DMS53 (cell line): ENCODE results near the gene GABRG3.
A peak's percentile ranks its signal among the peaks of the same experiment; 100 is the strongest.

Source experiments
- DNase-seq: peaks from one replicate; lab custom pipeline; 2025; lab: John Stamatoyannopoulos, UW

The GABRG3 gene

DNA sequence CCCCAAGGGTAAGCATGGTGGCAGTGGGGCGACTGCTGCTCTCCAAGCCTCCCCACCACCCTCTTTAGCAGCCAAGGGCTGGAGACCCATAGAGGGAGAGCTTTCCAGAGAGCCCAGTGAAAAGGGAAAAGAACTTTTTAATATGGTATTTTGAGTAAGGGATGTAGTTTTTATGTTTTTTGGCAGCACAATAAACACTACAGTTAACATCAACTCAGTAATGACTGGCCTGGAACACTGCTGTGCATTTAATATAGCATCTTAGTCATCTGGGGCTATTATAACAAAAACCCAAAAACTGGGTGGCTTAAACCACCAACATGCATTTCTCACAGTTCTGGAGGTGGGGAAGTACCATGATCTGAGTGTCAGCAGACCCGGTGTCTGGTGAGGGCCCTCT, 495.8 kb downstream of the GABRG3 start:
- DNase-seq: no peak

DNA sequence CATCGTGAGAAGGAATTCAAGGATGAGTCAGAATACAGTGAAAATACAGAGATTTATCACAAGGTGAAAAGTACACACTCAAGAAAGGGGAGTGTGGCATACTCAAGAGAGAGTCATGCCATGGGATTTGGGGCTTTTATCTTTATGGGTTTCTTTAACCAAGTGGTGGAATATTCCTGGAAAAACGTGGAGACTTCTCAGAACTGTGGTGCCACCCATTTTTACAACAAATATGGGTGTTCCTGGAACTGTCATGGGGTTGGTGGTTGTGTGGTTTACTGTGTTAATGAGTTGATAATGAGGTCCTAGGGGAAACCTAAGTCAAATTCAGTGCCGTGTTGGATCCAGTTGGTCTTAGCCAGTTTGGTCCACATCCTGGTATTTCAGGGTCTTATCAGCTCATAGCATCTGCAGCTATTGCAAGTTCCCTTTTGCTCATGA, 497.2 kb downstream of the GABRG3 start:
- no peak for DNase-seq

DNA sequence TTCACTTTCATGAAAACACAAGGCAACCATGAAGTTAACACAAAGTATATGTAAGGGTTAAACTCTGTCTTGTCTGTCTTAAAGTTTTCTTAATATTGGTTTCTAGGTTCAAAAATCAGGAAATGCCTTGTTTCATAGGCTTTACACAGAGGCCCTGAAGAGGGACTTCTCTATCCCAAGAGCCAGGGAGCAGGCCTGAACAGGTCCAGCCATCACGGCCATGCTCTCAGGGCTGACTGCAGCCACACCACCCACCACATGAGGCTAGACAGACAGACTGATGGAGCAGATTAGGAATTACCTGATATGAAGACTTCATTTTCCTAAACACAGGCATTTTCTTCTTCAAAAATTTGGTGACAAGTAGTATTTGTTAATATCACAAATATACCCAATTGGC, 502.9 kb downstream of the GABRG3 start:
- no peak for DNase-seq

DNA sequence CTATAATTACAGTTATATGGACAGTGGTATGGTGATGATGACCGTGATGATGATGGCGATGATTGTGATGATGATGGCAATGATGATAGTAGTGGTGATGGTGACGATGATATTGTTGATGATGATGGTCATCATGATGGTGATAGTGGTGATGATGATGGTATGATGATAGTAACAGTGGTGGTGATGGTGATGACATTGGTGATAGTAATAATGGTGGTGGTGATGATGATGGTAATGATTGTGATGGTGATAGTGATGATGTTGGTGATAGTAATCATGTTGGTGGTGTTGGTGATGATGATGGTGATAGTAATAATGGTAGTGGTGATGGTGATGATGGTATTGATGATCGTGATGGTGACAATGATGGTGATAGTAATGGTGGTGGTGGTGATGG, 504.4 kb downstream of the GABRG3 start:
- no peak for DNase-seq

DNA sequence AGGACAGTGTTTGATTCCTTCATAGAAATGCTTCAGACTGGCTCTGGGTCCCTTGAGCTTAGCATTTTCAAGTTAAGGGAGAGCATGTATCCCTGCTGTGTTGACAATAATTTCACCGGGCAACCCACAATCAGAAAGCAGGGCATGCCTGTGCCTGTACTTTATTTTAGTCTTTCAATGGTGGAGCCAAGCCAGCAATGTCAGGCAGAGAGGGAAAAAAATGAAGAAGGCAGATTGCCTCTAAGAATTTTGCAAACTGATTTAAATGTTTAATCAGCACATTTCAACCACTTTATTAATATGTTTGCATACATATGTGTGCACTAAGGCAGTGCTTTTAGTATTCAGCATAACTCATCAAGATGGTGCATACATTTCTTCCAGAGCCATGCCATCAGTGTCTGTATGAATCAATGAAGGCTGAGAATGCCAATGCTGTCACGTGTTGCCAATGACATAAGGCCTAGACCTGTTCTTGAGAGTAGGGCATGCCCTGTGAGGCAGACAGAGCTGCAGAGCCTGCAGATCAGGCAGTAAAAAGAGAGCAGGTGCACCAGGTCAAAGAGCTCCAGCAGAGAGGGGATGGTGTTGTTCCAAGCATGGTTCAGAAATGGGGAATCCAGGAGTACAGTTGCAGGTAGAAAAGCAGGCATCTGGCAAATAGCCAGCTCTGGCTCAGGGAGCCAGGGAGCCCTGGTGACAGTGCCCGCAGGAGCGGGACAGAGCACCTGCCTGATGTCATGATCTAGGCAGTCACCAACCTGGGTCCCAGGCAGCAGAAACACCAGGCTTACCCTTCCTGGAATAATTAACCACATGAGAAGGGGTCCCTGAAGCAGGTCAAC, 508.5 kb downstream of the GABRG3 start:
- peak; percentile 57 for DNase-seq

DNA sequence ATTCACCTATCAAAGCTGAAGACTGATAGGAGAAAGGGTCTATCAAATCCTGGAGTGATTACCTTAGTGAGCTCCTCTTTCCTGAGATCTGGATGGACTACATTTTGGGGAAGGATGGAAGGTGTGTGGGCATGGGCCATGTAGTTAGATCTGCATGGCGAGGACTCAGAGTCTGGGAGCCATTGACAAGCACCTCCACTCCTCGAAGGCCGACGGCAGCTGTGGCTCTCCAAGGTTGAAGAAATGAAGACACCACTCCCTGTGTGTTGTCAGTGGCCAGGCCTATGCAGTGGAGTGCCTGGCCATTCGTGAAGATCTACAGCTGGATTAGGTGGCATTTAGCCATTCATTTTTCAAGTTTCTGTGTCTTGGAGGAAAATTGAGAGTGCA, 509.2 kb downstream of the GABRG3 start:
- no peak for DNase-seq

DNA sequence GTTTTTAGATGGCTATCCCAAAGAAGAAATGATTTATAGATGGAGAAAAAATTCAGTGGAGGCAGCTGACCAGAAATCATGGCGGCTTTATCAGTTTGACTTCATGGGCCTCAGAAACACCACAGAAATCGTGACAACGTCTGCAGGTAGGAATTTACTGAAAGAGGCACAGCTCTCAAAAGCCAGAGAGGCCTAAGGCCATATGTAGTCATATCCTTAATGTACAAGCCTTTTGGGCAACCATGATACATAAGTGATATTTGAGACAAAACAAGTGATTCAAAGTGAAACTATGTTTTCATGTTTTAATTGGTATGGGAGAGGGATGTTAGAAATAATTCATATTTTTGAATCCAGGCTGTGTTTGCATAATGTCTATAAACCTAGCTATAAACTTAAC, 509.7 kb downstream of the GABRG3 start:
- DNase-seq: no peak

DNA sequence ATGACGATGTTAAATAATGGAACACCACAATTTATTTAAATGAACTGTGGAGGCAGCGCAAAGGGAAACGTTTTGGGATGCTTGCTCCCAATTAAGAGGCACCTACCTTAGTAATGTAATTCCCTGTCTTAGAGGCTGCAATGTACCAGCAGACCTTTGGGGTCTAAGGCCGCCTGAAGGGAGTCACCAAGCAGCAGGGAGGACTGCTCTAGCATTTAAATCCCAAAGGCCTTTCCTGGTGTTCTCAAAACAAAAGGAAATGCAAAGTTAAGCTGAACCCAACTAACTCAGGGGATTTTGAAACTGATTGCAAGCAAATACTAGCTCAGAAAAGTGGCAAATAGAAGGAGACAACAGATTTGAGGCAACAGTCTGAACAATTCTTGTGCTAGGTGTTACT, 510.8 kb downstream of the GABRG3 start:
- no peak for DNase-seq

DNA sequence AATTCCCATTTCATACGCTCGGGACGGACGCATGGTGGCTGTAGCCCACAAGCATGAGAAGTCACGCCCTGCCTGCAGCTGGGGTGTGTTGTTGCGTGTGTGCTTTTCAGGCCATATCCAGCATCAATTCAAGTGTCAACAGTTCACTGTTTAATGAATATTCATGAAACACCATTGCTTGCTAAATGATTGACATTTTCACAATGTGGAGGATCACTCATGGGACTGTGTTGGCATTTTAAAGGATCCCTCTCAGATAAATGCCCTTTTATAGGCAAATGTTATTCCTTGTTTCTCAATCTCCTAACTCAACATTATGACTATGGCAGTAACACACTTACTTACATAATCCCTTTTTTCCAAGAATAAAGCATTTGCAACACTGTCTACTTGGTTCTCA, 511.3 kb downstream of the GABRG3 start:
- DNase-seq: no peak

DNA sequence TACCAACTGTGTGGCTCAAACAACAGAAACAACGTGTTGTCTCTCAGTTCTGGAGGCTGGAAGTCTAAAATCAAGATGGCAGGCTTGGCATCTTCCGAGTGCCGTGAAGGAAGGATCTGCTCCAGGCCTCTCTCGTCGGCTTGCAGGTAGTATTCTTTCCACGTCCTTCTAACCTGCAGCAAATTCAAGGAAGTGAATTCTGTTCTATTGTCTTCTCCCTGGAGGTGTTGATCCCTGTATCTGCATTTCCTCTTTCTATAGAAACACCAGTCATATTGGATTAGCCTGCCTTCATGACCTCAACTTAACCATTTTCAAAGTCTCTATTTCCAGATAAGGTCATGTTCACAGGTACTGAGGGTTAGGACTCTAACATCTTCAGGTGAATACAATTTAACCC, 512.1 kb downstream of the GABRG3 start:
- DNase-seq: no peak

DNA sequence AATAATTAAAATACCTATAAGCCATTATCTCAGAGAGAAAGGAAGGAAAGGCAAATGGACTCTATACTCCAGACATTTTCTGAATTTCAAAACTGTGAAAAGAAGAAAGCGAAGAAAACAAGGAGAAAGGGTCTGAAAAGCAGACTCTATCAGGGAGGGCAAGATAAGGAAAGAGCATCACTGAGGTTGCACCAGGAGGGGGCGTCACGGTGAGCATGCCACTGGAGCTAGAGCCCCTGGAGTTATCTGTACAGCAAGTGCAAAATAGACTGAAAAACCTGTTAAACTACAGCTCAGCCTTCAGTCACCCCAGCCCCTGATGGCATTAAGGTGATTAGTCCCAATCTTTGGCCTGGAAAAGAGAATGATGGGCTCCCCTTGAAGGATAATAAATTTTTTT, 514.3 kb downstream of the GABRG3 start:
- peak; percentile 8 for DNase-seq

DNA sequence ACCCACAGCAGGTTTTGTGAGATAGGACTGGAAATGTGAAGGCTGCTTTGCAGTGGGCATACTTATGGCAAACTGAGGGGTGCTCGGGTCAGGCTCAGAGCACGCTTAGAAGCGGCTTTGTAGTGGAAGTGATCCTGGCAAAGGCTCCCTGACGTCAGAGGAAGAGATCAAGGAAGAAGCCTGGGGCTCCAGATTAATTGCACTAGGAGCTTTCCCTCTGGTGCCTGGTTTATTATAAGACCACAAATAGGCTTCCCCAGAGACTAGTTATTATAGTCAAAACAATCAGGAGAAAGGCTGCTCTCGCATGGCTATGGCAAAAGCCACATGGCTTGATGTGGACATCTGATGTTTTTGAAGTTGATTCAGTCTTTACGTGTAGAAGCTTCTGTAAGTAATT, 515.1 kb downstream of the GABRG3 start:
- DNase-seq: no peak

DNA sequence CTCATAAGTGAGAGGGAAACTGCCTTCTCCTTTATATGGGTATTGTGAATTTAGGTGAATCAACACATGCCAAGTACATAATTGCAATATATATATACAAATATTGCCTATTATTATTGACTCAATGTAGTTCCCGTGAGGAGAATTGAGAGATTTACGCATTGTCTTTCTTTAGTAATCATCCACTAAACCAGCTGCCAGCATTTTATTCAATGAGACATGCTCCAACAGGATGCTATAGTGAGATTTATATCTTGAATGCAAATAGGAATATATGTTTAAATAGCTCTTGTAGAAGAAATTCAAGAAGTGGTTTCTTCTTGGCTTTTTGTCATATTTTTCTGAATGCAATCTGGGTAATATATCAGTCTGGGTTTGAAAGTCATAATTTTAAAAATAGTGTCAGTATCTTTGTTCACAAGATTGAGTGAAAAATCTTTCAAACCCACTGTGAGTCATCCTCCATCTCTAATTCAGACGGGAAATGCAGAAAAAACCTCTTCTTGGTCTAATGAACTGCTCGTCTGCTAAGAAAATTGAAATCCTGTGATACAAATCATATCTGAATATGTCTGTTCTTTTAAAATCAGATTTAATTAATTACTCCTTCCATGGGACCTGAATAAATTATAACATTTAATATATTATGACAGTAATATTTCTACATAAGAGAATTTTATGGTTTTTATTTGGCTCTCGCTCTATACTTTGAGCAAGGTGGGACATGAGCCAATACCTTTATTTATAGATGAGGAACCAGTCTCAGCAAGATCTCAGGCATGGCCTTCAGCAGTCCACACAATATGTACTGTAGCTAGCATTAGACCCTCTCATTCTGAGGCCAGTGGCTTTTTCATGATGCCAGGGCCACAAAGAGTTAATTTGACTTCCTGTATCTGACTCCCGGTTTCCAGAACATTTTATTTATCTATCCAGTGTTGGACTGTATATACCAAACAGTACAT, 516.0 kb downstream of the GABRG3 start:
- no peak for DNase-seq

DNA sequence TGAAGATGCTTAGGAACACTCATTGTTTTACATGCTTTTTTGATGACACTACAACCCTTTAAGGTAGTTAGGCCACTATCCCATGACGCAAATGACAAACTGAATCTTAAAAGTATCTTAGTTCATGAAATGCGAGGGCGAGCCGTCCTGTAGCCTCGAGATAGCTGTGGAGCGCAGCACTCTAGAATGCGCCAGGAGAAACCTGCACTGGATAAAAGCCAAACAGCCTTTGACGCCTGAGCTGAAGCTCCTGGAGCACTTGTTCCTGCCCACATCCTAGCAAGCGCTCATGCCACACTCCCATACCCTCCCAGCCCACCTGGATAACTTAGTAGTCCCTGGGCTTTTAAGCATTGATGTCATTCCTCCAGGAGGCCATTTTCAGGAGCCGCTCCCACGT, 516.9 kb downstream of the GABRG3 start:
- DNase-seq: no peak

DNA sequence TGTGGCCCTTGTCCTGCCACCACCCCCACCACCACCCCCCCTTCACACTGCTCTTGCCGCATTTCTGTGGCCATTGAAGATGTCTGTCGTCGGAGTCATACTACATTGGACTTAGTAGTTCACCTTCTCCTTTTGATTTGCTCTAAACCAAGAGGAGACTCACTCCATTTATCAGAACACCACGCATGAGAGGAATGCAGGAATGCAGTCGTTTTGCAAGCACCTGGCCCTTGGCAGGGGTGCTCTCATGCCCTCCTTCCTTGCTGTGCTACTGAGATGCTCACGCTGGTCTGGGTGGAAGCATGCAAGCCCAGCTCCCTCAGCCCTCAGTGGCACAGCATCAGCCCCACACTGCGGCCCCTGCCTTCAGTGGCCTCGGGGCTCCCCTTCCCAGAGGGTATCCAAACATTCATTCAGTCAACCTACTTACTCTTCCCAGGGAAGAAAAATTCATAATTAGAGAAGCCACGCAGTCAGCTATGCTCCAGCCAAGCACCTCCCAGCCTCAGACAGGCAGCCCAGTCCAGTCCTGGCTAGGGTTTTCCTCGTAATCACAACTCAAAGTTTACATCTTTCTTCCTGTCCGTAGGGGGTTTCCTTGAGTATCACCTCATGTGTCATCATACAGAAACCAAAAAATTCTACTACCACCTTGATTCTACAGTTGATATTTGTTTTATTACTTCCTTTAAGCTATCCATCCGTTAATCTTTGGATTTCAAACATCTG, 520.0 kb downstream of the GABRG3 start:
- no peak for DNase-seq

DNA sequence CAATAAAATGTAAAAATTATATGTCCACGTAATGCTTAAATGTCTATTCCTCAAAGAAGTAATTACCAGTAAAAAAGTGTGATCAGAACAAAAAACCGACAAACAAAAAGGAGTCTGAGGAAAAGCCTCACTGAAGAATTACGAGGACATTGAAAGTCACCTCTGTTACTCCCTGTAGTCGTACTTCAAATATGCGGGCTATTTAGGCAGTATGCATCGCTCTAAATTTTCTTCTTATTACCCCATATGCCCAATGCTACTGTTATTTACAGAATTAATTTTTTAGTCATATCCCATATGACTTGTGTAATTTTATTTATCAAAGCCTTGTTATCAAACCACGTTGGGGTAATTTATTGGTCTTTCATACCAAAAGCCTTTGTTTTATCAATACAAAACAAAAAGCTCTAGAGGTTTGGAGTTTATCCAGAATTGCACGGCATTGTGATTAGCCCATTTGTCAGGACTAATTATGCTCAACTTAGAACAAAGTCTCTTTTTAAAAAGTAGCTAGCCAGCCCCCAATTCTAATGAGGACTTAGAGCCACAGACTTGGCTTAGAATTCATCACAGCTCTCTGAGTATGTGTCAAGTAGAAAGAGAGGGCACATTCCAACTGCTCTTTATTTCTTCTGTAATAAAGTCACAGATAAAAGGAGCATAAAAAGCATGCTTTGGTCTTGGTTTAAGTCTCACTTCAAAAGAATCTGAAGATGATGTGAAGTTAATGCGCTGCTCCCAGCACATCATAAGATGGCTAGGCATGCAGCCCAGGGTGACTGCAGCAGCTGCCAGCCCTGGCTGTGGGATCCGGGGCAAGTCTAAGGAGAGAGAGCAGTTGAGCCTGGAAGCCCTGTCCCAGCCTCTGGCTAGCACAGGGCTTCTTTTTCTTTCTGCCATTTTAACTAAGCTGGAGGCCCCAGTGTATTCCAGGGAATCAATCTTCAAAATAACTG, 521.0 kb downstream of the GABRG3 start:
- DNase-seq: no peak

DNA sequence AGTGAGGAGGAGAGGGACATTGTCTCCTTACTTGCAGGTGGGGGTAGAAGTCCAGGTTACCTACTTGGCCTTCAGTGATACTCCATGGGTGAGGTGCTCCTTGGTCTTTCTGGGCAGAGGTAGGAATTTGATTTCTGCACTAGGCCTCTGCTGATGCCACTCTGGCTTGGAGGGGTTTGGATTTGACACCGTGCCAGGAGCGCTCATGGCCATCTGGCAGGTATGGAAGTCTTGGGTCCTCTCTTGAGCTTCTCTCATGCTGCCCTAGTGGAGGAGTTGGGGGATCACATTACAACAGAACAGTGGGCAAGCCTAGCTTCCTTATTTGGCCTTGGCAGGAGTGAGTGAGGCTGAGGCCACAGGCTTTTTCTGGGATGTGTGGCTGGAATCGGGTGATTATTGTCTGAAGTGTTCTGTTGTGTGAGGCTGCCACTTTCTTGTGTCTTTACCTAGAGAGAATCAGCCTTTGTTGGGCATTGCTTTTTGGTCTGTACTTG, 525.0 kb downstream of the GABRG3 start:
- DNase-seq: peak; percentile 19

DNA sequence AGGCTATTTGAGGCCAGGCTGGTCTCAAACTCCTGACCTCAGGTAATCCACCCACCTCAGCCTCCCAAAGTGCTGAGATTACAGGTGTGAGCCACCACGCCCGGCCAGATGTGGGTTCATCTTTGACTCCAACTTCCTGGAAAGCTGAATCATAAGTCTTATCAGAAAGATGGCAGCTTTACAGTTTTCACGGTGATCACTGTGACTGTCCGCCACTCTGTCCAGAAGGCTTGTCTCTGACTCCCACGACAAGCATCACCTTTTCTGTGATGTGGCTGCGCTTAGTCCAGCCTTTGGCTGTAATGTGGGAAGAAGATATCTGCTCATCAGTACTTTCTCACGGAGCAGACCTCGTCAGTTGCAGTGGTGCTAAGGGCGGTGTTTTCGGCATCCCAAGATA, 527.7 kb downstream of the GABRG3 start:
- DNase-seq: no peak

DNA sequence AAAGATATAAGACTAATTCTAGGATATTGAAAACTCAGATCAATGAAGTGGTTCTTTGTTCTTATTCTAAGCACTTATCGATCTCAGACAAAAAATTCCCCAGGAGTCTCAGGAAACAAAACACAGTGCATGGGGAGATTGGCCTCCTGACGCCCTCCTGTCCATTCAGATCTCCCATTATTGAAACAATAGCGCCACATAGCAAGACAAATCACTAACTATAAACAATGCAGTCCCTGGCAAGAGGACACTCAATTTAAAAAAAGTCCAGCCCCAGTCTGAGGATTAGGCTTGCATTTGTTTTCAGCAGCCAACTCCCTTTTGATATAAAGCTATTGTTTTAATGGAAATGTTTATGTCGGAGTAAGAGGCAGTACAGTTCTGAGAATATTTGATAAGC, 528.2 kb downstream of the GABRG3 start:
- DNase-seq: no peak

DNA sequence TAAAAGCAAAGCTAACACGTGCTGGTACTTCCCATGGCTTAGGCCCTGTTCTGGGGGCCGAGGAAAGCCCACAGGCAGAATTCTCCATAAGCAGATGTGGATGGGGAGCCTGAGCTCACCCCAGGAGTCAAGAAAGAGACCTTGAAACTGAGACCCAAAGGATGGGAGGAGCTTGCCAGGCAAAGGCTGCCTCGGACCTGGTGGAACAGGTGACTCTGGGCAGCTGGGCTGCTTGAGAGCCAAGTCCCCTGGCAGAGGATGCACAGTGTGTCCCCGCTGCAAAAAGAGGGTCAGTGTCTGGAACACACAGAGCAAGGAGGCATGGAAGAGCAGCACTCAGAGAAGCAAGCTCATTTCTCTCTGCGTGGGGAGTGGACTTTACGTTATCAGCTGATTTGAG, 528.7 kb downstream of the GABRG3 start:
- DNase-seq: peak; percentile 4

DNA sequence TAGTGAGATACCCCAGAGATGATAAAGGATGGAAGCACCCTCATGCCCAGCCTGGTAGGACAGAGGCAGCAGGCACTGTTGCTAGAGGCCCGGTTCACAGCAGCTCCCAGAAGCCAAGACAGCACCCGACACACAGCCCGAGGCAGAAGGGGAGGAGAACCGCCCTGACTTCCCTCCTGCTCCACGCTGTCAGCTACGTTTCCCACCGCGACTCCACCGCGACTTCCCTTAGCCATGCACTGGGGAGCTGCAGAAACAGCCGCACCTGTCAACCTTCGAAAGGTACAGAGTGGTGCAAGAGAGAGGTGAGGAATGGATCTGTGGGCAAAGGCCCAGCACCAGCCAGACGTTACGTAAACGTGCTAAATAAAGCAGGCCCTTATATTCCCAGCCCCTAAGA, 529.2 kb downstream of the GABRG3 start:
- no peak for DNase-seq
